HK-2 (cell line): ENCODE data around the gene TNIK.
"Not testable (repeated sequence)": the region's sequence is repeated elsewhere in the genome, so short reads cannot be mapped to it uniquely, and the experiment has no call there.

Experiments
- DNase-seq: peaks from one replicate; pipeline ENCODE4 v3.0.0-alpha.2; 2018; ENCODE audit not compliant: unreplicated experiment

The TNIK gene

GRCh38 chr3:171446301-171446700 is 13.9 kb downstream of the TNIK start:
- no peak for DNase-seq

DNA sequence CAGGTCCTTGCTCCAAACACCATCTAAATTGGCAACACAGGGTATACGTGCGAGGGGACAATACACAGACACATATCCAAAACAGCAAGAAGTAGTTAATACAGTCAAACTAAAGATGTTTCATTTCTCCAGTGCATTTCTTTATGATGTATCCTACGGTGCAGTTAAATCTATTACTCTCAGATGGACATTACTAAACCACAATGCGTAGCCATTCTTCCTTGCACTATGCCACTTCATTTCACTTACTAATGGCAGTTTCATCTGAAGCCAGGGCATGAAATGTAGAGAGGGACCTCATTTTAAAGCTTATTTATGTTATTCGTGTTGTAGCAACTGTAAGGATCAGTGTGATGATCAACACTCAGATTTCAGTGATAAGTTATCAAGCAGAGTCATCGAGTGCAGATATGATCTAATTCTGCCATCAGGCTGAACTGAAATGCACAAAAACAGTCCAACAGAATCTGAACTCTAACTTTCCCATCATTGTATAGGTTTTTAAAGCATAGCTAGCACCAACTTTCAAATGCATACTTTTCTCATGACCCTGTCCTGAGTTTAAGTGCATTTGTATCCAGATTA is 14.5 kb downstream of the TNIK start:
- no peak for DNase-seq

DNA sequence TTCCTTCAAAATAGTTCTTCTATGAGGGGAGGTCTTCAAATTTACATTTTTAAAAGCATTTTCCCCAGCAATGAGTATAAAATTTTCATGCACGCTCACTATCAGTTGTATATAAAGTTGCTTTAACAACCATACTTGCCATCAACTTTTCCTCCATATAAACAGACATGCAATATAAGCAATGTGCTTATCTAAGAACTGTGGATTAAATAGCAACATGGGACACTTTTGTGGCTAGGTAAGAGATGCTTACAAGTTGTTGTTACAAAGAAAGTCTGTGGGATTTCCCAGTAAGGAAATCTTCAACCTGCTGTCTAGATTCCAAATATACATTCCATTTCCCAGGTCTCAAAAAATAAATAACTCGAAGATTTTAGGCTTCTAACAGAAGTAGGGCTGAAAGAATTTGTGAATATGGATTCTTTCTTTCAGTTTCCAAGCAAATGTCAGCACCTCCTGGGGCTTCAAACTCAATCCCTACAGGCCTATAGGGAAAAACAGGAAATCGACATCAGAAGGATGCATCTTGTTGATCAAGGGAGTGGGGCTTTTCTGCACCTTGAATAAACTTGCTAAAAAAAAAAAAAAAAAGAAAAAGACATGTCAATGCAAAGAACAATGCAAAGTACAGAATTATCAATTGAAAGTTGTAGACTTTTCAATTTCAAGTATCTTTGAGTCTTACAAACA is 16.1 kb downstream of the TNIK start:
- no peak for DNase-seq

GRCh38 chr3:171443211-171443957 is 16.8 kb downstream of the TNIK start:
- DNase-seq: no peak

GRCh38 chr3:171442184-171442583 is 18.0 kb downstream of the TNIK start:
- DNase-seq: no peak

GRCh38 chr3:171441381-171441780 is 18.8 kb downstream of the TNIK start:
- no peak for DNase-seq

GRCh38 chr3:171439996-171440395 is 20.2 kb downstream of the TNIK start:
- no peak for DNase-seq

DNA sequence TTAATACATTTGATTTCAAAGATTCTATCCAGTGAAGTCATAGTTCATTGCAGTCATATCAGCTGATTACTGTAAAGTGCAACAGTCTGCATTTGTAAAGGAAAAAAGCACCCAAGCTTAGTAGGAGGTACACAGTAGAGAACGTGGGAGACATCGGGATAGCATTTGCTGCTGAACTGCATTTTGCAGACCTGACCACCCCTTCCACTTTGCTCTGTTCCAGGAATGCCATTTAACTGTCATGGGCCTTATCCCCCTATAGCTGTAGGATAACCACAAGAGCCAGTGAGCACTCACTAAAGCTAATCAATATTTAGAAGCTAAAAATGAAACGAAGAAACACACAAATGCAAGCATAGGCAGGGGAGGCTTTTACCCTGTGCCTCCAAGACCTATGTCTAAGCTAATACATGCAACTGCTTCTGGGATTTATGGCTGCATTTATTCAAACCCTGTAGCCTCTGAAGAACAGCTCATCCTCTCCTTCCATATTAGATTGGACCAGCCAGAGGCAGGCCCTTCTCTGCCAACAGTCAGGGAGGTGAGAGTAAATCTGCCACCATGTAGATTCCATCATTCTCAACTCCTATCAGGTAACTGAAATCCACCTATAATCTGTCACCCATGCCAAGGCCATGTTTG is 23.0 kb downstream of the TNIK start:
- no peak for DNase-seq

DNA sequence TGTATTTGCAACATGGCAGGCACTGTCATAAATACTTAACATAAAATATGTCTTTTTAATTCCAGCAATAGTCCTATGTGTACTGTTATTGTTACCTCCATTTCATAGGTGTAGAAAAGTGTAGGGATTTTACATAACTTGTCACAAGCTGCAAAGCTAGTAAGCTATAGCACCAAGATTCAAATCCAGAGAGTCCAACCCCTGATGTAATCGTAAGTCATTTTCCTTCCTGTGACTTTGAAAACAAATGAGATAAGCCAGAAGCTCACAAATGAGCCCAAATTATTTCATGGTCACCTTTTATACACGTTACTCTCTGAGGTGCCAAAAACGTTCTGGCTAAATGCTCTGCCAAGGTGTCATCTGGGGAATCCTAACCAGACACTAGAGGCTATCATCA is 23.8 kb downstream of the TNIK start:
- DNase-seq: no peak

- no peak for DNase-seq
Measured at GRCh38 chr3:171435757-171436156, 24.4 kb downstream of the TNIK start.

GRCh38 chr3:171435143-171435542 is 25.1 kb downstream of the TNIK start:
- DNase-seq: no peak

- no peak for DNase-seq
Measured at GRCh38 chr3:171432548-171432947, 27.7 kb downstream of the TNIK start.

GRCh38 chr3:171431550-171431949 is 28.7 kb downstream of the TNIK start:
- no peak for DNase-seq

DNA sequence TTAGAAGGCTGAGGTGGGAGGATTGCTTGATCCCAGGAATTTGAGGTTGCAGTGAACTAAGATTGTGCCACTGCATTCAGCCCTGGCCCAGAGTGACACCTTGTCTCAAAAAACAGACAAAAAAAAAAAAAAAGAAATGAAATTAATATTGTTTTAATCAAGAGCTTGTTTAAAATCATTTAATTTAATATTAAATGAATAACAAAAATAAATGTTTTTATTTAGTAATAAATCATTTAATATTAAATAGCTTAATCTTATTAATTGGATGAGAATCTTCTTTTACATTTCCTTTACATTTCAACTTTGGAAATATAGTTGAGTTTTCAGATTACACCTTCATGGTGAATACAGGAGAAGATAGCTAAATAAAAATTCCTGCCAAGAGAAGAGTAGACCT is 29.7 kb downstream of the TNIK start:
- no peak for DNase-seq

GRCh38 chr3:171429635-171430034 is 30.6 kb downstream of the TNIK start:
- no peak for DNase-seq

GRCh38 chr3:171428892-171429291 is 31.3 kb downstream of the TNIK start:
- DNase-seq: no peak

DNA sequence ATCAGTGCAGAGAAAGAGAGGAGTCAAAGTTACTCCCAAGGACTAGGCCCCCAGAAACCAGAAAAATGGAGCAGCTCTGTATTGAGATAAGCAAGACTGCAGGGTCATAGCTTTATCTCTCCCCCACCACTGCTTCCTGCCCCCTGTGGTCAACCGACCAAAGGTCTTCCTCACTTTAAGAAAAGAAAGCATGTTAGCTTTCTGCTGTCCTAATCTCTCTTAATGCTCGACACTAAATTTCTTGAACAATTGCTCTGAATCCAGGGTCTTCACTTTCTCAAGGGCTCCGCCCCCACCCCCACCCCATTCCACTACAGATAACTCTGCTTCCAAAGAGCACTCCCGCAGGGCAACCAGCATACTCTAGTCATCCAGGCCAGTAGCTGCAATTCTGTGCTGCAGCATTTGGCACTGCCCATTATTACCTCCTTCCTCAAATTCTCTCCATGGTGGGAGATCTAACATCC is 31.9 kb downstream of the TNIK start:
- DNase-seq: no peak

- no peak for DNase-seq
Measured at GRCh38 chr3:171427771-171428320, 32.4 kb downstream of the TNIK start.

DNA sequence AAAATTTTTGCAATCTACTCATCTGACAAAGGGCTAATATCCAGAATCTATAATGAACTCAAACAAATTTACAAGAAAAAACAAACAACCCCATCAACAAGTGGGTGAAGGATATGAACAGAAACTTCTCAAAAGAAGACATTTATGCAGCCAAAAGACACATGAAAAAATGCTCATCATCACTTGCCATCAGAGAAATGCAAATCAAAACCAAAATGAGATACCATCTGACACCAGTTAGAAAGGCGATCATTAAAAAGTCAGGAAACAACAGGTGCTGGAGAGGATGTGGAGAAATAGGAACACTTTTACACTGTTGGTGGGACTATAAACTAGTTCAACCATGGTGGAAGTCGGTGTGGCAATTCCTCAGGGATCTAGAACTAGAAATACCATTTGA is 36.1 kb downstream of the TNIK start:
- not testable (repeated sequence) for DNase-seq

- not testable (repeated sequence) for DNase-seq
Measured at GRCh38 chr3:171422855-171423254, 37.4 kb downstream of the TNIK start.

DNA sequence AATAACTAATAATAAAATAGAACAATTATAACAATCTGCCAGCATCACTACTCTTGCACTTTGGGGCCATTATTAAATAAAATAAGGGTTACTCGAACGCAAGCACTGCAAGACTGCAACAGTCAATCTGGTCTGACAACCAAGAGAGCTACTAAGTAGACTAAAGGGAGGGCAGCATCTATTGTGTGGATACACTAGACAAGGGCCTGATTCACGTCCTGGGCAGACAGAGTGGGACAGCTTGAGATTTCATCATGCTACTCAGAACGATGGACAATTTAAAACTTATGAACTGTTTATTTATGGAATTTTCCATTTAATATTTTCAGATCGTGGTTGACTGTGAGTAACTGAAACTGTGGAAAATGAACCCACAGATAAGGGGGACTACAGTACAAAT is 39.5 kb downstream of the TNIK start:
- no peak for DNase-seq

DNA sequence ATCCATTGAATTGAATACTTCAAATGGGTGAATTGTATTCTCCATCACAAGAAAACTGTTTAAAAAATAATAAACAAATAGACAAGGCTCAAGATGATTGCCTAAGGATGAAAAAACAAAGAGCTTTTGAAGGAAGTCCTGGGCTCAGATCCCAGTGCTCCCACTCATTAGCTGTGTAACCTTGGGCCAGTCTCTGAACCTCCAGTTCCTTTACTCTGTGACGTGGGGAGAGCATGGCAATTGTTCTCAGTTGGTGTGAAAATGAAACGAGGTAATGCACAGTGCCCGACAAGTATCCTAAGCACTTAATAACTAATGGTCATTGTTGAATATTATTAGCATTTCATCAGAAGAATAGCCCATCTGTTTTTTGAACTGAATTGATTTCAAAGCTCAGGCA is 40.7 kb downstream of the TNIK start:
- no peak for DNase-seq
